AG04449 (cell line): ENCODE measurements around the gene GALC.

Source experiments
- CTCF ChIA-PET: fragments of 350-600 bp; formaldehyde crosslinking; extraction: SDS; loops from one replicate; lab custom pipeline; 2021; ENCODE audit warnings: antibody characterized with exemption; lab: Yijun Ruan, JAX
- POLR2A ChIA-PET: fragments of 400-600, 350-600 bp; formaldehyde crosslinking; extraction: SDS; loops from one replicate; lab custom pipeline; 2020; ENCODE audit warnings: antibody characterized with exemption, inconsistent platforms; lab: Yijun Ruan, JAX
- DNase-seq: peaks from one replicate; pipeline ENCODE4 v3.0.0-alpha.2; 2010; ENCODE audit warnings: low read depth, low spot score
- H3K4me3 ChIP-seq: 2 replicates; pipeline ENCODE4 v1.5.1; 2011; ENCODE audit warnings: low read depth, mild to moderate bottlenecking, control low read depth, low read length
- TF ChIP-seq, protein P1 (sequence below): IDR thresholded peaks from one replicate; pipeline ENCODE4 v1.5.1; 2011; ENCODE audit warnings: mild to moderate bottlenecking, moderate library complexity, low read length, control low read depth, inconsistent platforms; ENCODE audit not compliant: insufficient read depth; ENCODE audit errors: missing control alignments

The GALC gene

GRCh38 chr14:87979689-87980088, 13.3 kb downstream of the GALC start:
- no peak overlapping the region for H3K4me3 ChIP-seq
- CTCF ChIA-PET: interaction anchor here (1.1 kb wide), 1 partner anchor 34 kb away, joined by 3 read pairs; no protein-coding TSS in a partner anchor
- no peak for DNase-seq
- TF ChIP-seq, protein P1, sequence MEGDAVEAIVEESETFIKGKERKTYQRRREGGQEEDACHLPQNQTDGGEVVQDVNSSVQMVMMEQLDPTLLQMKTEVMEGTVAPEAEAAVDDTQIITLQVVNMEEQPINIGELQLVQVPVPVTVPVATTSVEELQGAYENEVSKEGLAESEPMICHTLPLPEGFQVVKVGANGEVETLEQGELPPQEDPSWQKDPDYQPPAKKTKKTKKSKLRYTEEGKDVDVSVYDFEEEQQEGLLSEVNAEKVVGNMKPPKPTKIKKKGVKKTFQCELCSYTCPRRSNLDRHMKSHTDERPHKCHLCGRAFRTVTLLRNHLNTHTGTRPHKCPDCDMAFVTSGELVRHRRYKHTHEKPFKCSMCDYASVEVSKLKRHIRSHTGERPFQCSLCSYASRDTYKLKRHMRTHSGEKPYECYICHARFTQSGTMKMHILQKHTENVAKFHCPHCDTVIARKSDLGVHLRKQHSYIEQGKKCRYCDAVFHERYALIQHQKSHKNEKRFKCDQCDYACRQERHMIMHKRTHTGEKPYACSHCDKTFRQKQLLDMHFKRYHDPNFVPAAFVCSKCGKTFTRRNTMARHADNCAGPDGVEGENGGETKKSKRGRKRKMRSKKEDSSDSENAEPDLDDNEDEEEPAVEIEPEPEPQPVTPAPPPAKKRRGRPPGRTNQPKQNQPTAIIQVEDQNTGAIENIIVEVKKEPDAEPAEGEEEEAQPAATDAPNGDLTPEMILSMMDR: no peak
- POLR2A ChIA-PET: no interaction called here

DNA sequence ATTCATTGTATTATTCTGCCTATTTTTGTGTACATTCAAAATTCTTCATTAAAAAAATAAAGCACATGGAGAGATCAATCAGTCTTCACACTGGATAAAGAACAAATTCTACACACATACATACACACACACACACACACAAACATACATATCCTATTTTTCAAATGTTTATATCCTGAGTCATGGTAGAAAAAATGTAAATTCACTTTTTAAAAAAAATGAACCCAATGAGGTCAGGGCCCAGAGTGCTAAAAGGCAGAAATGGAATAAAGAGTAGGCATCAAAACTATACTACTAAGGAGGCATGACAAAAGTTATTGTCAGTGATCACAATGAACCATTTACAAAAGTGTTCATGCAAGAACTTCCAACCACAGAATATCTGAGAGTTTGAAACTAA, 17.3 kb downstream of the GALC start:
- TF ChIP-seq, protein P1: no peak
- no peak overlapping the region for H3K4me3 ChIP-seq
- ChIA-PET POLR2A (no interaction called here), CTCF (interaction anchor here (1.1 to 1.3 kb wide), 2 partner anchors 11 to 30 kb away, joined by 3 to 5 read pairs; no protein-coding TSS in a partner anchor)
- no peak for DNase-seq

DNA sequence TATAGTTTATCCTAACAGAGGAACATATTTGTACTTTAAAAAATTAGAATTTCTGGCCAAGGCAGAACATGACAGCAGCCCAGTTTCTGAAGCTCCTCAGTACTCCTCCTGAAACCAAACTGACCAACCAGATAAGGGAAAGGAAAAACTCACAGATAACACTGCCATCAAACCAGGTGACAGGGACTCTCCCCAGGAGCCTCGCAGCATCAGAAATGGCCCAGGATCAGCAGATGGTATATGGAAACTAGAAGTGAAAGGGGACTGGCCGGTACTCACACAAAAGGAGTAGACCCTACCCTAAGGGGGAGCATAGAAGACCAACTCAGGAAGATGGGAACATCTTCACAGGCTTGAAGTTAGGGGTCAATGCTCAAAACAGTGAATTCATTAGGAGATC, 22.0 kb downstream of the GALC start:
- ChIA-PET POLR2A (no interaction called here), CTCF (no interaction called here)
- no peak for DNase-seq
- TF ChIP-seq, protein P1: no peak
- H3K4me3 ChIP-seq: no peak overlapping the region

GRCh38 chr14:87967496-87967895, 25.5 kb downstream of the GALC start:
- no peak overlapping the region for H3K4me3 ChIP-seq
- CTCF ChIA-PET: interaction anchor here (1.7 kb wide), 1 partner anchor 21 kb away, joined by 9 read pairs; no protein-coding TSS in a partner anchor
- POLR2A ChIA-PET: no interaction called here
- TF ChIP-seq, protein P1: no peak
- no peak for DNase-seq

GRCh38 chr14:87966816-87967215, 26.2 kb downstream of the GALC start:
- DNase-seq: no peak
- POLR2A ChIA-PET: interaction anchor here (0.6 kb wide), 1 partner anchor 39 kb away, joined by 3 read pairs; no protein-coding TSS in a partner anchor
- TF ChIP-seq, protein P1: no peak
- no peak overlapping the region for H3K4me3 ChIP-seq
- CTCF ChIA-PET: interaction anchor here (1.7 kb wide), 1 partner anchor 20 kb away, joined by 9 read pairs; no protein-coding TSS in a partner anchor

DNA sequence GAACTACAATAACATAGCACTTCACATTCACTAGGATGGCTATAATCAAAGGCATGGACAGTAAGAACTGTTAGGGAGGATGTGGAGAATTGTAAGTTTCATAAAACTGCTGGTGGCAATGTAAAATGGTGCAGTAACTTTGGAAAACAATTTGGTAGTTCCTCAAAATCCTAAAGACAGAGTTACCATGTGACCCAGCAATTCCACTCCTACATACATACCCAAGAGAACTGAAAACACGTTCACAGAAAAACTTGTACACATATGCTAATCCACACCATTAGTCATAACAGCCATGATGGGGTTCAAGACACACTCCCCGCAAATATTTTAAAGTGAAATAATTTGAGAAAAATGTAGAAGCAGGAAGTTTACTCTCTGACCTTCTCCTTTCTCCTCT, 31.7 kb downstream of the GALC start:
- no peak overlapping the region for H3K4me3 ChIP-seq
- TF ChIP-seq, protein P1: no peak
- POLR2A ChIA-PET: no interaction called here
- no peak for DNase-seq
- CTCF ChIA-PET: no interaction called here
